RCC 7860 (cell line): Measurements from ENCODE around the gene YY2.
A peak's percentile ranks its signal among the peaks of the same experiment; 100 is the strongest.
"Not testable (repeated sequence)": the region's sequence is repeated elsewhere in the genome, so short reads cannot be mapped to it uniquely, and the experiment has no call there.

Experiments
- DNase-seq: peaks from one replicate; pipeline ENCODE4 v3.0.0-alpha.2; 2015; ENCODE audit warnings: low spot score
- FAIRE-seq: peaks from 2 replicates; lab custom pipeline; 2012; peaks lifted over from hg19 to GRCh38; lab: Jason Lieb, UNC

The YY2 gene

DNA sequence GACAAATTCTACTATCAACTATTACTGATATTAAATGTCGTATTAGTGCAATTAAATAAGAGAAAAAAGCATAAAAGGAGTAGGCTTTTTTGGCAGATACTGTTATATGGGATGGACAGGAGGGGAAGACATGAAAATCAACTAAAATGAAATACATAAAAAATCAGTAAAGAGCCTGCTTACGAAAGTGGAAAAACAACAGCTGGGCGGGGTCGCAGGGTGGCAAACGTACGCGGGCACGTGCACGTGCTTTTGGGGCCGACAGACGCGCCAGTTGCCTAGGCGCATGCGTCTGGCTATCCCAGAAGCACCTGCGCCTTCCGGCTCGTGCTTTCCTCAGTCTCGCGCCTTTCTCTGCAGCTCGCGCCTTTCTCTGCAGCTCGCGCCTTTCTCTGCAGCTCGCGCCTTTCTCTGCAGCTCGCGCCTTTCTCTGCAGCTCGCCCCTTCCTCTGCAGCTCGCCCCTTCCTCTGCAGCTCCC is at the start of gene YY2:
YY2 (plus strand) TSS at position 51 of the 479 bp plus-strand sequence. CDS start 498 bp downstream, outside the sequence.
- no peak for FAIRE-seq
- no peak for DNase-seq

DNA sequence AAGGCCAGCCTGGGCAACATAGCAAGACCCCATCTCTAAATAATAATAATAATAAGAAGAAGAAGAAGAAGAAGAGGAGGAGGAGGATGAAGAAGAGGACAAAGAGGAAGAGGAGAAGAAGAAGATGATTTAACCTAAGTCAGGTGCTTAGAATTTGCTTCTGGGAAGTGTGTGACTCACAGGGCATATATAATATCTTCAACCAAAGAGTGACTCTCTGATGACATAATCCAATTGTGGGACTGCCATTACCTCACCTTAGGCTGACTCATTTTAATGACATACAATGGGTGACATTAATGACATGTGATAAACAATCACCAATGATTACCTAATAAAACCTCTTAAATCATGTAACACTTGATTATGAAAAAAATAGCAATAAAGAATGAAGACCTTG is 49.1 kb upstream of the YY2 start:
- peak; percentile 48 for DNase-seq
- FAIRE-seq, result peak; percentile 80

DNA sequence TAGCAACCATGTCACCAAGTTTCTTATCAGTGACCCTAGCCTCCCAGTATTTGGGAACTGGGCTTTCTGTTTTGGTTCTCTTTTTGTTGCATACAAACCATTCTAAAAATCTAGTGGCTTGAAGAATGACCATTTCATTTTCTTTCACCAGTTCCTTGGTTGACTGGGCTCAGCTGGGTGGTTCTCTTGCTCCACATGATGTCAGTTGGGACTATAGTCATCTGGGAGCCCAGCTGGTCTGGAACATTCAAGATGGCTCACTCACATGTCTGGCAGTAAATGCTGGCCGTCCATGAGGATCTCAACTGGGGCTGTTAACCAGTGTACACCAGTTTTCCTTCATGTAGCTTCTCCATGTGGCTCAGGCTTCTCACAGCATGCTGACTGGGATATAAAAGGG is 44.0 kb upstream of the YY2 start:
- no peak for FAIRE-seq
- DNase-seq, result no peak

DNA sequence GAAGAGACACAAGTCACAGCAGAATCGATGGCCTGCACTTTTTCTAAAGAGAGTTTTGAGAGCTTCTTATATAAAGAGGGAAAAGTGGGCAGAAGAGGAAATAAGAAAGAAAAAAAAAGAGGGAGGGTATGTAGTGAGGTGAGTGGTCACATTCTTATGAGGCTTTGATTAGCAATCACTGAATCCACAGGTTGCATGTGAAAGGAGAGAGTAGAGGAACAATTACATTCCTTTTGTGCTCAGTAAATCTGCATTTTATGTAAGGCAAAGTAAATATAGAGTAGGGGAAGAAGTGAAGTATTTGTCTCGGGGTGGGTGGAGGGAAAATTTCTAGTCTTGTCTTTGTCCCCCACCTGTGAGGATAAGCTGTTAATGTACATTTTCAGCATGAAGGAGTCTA is 43.2 kb upstream of the YY2 start:
- no peak for FAIRE-seq
- DNase-seq, result no peak

DNA sequence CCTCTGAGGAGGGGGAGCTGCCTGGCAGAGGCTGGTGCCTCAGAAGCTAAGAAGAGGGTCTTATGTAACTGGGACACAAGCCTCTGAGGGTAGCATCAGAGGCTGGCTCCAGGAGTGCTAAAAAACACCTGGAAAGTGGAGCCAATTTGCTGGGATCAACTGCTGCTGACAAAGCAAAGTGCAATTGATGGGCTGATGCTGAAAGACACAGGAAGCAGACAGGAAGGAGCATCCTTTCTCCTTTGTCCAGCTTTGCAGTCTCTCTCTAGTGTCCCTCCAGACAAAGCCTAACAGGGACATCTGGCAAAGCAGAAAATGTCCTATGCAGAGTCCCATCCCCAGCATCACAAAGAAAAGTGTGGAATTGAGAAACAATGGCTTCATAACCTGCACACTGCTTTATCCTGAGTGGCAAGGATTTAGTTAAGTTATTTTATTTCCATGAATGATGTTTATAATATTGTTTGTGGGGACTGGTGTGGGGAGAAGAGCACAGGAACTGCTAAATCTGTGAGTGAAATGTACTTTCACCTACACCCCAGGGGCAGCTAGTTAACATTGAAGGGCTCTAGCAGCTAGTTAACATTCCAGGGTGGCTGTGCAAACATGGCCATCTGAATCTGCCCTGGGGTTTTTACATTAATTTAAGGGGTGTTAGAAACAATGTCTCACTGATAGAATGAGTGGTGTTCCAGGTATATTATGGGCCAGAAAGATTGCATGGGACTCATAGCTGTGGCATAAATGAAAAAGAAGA is 42.0 kb upstream of the YY2 start:
- FAIRE-seq (no peak), DNase-seq (no peak)

DNA sequence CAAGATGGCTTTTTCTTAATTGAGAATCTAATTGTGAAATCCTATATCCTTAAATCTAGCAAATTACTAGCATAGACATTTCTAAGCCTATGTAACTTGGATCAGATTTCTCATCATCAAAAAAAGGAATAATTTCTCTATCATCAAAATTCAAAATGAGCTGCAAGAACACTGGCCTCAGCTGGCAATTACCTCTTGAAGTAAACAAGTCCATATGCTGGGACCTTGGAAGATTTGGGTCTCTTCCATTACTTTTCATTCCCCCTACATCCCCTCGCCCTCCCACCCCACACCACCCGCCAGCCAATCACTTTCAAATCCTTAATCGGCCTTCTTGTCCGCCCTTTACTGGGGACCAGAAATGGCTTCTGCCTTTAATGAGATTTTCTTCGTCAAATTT is 39.7 kb upstream of the YY2 start:
- FAIRE-seq (no peak), DNase-seq (no peak)

DNA sequence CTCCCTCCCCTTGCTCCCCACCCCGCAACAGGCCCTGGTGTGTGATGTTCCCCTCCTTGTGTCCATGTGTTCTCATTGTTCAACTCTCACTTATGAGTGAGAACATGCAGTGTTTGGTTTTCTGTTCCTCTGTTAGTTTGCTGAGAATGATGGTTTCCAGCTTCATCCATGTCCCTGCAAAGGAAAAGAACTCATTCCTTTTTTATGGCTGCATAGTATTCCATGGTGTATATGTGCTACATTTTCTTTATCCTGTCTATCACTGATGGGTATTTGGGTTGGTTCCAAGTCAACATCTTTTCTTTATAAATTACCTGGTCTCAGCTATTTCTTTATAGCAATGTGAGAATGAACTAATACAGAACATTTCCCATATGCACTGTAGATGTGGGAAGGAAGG is 35.6 kb upstream of the YY2 start:
- DNase-seq, FAIRE-seq: not testable (repeated sequence)

DNA sequence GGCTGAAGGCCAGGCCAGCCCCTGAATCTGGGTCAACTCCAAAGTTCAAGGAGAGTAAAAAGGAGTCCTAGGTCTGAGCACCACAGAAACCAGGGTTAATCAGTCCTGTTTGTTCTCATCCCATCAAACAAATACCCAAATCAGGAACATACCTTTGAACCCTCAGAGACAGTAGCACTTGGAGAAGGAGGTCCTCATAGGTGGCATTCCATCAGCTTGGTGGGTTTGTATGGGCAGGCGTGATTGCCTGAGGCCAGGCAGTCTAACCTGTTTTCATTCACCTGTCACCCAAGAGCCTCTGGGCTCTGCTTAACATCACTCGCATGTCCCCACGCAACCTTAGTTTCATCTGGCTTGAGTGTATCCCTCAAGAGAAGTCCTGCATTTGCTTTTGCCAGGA is 33.9 kb upstream of the YY2 start:
- no peak for FAIRE-seq
- DNase-seq, result no peak

DNA sequence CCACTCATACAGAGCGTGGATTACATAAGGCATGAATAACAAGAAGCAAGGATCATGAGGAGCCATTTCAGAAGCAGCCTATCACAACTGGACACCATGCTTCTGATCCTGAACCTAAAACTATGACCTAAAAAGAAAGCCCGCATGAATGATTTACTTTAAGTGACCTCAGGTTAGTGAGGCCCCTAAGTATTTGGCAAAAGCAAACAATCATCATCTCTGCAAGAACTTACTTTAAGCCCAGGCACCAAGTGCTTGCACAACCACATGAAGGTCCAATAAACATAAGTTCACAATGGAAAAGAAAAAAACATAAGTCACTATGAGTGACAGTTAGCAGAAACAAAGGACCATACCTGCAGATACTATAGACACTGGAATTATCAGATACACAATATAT is 24.3 kb upstream of the YY2 start:
- DNase-seq, result no peak
- no peak for FAIRE-seq

- no peak for FAIRE-seq
Observed at GRCh38 chrX:21837056-21837455, 18.7 kb upstream of the YY2 start.

GRCh38 chrX:21838937-21839333 is 16.9 kb upstream of the YY2 start:
- no peak for DNase-seq
- FAIRE-seq, result no peak

More at GRCh38 chrX:21837056-21837455, 18.7 kb upstream of the YY2 start:
- no peak for DNase-seq

DNA sequence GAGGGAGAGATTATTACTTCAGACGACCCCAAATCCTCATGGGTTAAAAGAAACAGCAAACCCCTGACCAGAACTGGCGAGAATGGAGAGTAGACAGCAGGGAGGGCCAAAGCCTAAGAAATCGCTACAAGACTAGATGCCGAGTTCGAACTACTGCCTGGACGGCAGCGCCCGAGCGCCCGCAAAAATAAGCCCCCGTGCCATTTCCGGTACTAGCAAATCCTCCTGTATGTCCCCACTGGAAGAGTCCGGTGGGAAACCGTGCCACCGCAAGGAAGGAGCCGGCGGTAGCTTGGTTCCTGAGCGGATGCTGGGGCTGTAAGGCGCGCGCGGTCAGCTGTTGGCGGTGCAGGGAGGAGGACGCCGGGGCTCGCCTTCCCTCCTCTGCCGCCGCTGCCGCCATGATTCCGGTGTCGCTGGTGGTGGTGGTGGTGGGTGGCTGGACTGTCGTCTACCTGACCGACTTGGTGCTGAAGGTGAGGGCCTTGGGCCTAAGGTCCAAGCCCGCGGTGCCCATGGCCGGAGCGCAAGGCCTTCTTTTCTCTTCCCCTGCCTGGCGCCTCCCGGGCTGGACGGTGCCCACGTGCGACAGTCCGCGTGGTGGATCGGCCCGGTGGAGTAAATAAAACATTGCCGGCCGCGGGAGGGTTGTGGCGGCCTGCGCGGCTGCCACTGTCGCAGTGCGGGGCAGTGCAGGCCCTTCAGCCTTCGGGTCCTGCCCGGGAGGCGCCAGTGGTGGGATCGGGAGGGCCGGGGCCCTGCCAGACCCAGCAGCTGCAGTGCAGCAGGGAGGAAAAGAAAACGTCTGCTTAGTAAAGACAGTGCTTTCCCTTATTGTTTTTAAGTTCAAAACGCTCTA is 16.2 kb upstream of the YY2 start, which contains the start of gene MBTPS2:
MBTPS2 (plus strand) TSS at position 284 of the 859 bp plus-strand sequence; CDS start at position 402, 118 bp downstream.
- peak; percentile 12 for FAIRE-seq
- peak; percentile 77 for DNase-seq

DNA sequence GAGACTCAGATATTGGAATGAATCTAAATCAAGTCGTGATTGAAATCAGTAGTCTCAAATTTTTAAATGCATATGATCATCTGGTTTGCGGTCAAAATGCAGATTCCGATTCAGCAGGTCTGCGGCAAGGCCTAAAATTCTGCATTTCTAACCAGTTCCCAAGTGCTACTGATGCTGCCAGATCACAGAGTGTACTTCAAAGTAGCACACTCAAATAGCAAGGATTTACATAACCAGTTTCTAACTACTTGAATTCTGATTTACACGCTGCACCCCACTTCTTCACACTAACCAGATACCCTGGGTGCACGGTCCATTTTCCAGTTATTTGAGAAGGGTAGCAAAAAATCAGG is 15.6 kb upstream of the YY2 start:
- FAIRE-seq, result no peak
- DNase-seq, result no peak

DNA sequence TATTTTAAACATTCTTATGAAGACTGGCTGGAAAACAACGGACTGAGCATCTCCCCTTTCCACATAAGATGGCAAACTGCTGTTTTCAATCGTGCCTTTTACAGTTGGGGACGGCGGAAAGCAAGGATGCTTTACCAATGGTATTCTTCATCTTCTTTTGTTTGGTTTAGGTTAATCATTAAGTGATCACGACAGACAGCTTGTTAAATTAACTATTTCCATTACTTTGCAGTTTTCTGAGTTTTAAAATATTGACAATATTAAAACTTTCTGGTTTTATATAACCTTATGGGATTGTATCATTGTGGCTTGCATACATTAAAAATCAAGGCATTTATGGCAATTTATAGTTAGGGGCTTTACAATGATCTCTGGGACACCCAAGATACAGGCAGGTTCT is 12.6 kb upstream of the YY2 start:
- DNase-seq, result no peak
- FAIRE-seq, result no peak

DNA sequence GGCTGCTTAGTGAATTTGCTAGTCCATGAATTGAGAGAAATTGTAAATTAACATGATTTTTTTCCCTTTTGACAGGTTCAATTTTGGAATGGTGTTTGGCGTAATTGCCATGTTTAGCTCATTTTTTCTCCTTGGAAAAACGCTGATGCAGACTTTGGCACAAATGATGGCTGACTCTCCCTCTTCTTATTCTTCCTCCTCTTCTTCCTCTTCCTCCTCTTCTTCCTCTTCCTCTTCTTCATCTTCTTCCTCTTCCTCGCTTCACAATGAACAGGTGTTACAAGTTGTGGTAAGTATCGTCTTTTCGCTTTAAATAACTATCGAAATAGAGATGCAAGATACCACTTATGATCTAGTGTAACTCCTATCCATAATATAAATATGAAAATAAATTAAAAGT is 10.7 kb upstream of the YY2 start:
- DNase-seq (no peak), FAIRE-seq (no peak)

DNA sequence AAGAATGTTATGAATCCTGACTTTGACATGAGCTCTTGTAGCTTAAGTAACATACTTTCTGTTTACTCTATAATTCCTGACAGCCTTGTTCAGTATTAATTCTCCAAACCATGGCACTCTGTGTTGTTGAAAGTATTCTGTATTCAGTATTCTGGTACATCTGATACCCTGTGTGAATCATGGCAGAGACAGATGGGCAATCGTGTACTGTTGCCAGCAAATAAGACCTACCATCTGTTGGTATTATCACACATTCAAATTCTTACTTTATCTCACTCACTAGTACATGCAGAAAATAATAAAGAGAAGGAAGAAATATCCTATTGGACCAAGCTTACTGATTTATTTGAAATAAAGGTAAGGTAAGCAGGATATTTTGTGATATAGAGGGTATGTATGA is 8.4 kb upstream of the YY2 start:
- DNase-seq, result no peak
- FAIRE-seq, result no peak

DNA sequence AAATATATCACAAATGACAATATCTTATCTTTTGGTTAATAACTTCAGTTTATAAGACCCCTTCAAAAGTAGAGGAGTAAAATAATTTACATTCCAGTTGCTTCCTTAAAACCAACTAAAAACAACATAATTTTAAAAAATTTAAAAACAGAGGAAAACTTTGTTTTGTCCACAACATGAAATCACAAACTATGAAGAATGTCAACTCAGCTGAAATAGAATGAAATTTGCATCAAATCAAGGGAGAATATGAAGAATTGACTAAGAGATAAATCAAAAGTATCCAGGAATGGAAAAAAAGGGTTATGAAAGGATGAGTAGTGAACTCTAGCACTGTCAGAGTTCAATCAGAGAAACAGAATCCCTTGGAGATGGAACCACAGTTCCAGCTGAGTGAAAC is 2.2 kb upstream of the YY2 start:
- DNase-seq, result no peak
- FAIRE-seq, result no peak

- no peak for FAIRE-seq
Observed at GRCh38 chrX:21856504-21856903, 717 bp downstream of the YY2 start.

GRCh38 chrX:21863241-21863640 is 7.5 kb downstream of the YY2 start:
- FAIRE-seq, result no peak

More at GRCh38 chrX:21856504-21856903, 717 bp downstream of the YY2 start:
- no peak for DNase-seq

DNA sequence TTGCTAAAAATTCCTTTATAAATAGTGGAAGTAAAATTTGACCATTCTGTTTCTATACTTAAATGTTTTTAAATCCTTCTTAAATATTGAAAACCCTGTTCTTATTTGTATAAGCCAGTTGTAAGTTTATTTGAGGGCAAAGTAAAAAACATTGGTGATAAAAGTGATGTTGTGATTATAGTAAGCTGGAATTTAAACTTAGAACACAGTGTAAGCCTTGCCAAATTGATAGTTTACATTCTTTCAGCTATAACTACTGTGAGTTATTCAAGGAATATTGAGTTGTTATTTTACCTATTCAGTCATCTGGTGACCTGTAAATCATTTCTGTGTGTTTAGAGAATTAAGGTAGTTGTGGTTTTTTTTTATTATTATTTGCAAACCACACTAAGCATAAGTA is 9.6 kb downstream of the YY2 start:
- DNase-seq (no peak), FAIRE-seq (no peak)

More at GRCh38 chrX:21863241-21863640, 7.5 kb downstream of the YY2 start:
- DNase-seq, result no peak

DNA sequence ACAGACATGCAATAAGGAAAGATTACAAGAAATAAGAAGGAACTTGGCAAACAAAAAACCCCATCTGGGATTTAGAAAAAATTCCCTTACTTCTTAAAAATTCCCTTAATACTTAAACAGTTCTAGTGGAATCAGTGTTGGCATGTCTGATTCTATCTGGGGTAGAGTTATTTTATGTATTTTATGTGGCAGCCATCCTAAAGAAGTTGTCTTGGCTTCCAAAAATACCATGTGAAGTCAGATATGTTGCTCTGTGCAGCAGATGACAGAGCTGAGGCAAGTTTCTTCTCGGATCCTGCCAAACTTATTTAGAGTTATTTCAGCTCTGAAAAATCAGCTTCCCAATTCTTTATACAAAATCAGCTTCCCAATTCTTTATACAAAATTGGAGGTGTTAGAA is 14.7 kb downstream of the YY2 start:
- FAIRE-seq (no peak), DNase-seq (no peak)
